Measurements from ENCODE around the gene HSD17B3.

DNA sequence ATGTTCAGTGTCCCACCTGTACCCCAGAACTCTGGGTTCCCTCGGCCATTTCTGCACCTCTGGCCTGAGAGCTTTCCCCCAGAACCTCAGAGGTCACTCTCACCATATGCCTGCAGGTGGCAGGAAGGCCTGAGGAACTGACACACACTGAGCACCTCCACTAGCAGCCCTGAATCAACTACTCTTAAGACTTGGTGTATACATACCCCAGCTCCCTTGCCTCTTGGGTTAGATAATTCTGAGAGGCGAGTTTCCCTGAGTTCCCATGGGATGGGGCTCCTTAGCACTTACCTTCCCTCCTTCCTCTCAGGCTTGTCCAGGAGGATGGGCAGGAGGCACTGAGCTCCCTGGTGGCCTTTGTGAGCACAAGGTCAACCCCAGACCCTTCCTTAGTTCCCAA lies 86.1 kb downstream of the HSD17B3 start:
- TF ChIP-seq, protein P1, sequence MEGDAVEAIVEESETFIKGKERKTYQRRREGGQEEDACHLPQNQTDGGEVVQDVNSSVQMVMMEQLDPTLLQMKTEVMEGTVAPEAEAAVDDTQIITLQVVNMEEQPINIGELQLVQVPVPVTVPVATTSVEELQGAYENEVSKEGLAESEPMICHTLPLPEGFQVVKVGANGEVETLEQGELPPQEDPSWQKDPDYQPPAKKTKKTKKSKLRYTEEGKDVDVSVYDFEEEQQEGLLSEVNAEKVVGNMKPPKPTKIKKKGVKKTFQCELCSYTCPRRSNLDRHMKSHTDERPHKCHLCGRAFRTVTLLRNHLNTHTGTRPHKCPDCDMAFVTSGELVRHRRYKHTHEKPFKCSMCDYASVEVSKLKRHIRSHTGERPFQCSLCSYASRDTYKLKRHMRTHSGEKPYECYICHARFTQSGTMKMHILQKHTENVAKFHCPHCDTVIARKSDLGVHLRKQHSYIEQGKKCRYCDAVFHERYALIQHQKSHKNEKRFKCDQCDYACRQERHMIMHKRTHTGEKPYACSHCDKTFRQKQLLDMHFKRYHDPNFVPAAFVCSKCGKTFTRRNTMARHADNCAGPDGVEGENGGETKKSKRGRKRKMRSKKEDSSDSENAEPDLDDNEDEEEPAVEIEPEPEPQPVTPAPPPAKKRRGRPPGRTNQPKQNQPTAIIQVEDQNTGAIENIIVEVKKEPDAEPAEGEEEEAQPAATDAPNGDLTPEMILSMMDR (IDR thresholded peaks at IDR 0.05), result no peak
- TF ChIP-seq ZFX (IDR thresholded peaks at IDR 0.05; ENCODE audit: borderline replicate concordance), result no peak

All from 22Rv1 (cell line).